Endothelial cell (in vitro differentiated cells): ENCODE data around the gene DDN. TPM values are rescaled to one million over a fixed set of nuclear protein-coding genes. Genes with fewer than 3 reads are reported as not detected.

Experiments
- DNase-seq: peaks from one replicate; pipeline ENCODE4 v3.0.0; 2021; ENCODE audit warnings: low spot score
- H3K27ac Mint-ChIP-seq: one replicate; pipeline ENCODE4 v1.8.0; 2021; ENCODE audit warnings: mixed read lengths, inconsistent platforms; ENCODE audit not compliant: unreplicated experiment
- H3K27me3 Mint-ChIP-seq: one replicate; pipeline ENCODE4 v1.8.0; 2021; ENCODE audit warnings: mild to moderate bottlenecking, moderate library complexity, mixed read lengths, inconsistent platforms; ENCODE audit not compliant: unreplicated experiment
- H3K36me3 Mint-ChIP-seq: one replicate; pipeline ENCODE4 v1.8.0; 2021; ENCODE audit warnings: mild to moderate bottlenecking, low read depth, mixed read lengths, inconsistent platforms; ENCODE audit not compliant: unreplicated experiment
- H3K4me1 Mint-ChIP-seq: one replicate; pipeline ENCODE4 v1.8.0; 2021; ENCODE audit warnings: mild to moderate bottlenecking, mixed read lengths, inconsistent platforms; ENCODE audit not compliant: unreplicated experiment
- H3K4me3 Mint-ChIP-seq: one replicate; pipeline ENCODE4 v1.8.0; 2021; ENCODE audit warnings: mild to moderate bottlenecking, mixed read lengths, inconsistent platforms; ENCODE audit not compliant: unreplicated experiment
- H3K9me3 Mint-ChIP-seq: one replicate; pipeline ENCODE4 v1.8.0; 2021; ENCODE audit warnings: mixed read lengths, inconsistent platforms; ENCODE audit not compliant: unreplicated experiment
- total RNA-seq: library from RNA; stranded (reverse); fragmentation: NEBNext Ultra II Directional; extraction: Animal tissue kit (Norgen Biotek cat#: 25700); gene quantifications from one replicate; pipeline ENCODE4 v1.2.1, GENCODE V29; 2021; ENCODE audit not compliant: unreplicated experiment
- TF ChIP-seq, protein P1 (sequence below): fragments of 200-600 bp; sonication (generic); IDR thresholded peaks from one replicate; pipeline ENCODE4 v1.5.0; 2021; ENCODE audit warnings: antibody characterized with exemption; ENCODE audit not compliant: unreplicated experiment

Gene DDN
- total RNA-seq, 1 donor from 2014 or later: 0.10 TPM

DNA sequence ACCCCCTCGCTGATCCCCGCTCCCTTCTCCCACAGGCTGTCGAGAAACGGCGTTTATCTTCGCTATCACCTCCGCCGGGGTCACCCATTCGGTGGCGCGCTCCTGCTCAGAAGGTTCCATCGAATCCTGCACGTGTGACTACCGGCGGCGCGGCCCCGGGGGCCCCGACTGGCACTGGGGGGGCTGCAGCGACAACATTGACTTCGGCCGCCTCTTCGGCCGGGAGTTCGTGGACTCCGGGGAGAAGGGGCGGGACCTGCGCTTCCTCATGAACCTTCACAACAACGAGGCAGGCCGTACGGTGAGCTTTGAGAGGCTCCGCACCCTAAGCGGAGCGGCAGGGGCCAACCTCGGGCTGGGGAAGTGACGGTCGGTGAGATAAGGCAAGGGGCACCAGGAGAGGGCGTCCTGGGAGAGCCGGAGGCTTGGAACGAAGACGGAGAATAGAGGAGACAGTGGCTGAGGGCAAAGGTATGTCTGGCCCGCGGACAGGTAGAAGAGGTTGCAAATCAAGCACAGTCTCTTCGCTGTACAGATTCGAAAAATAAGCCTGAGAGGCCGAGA lies 18.7 kb downstream of the DDN start:
- no peak for DNase-seq
- peaks cover 28% of the 10 kb centered on the region for H3K4me1 Mint-ChIP-seq
- H3K4me3 Mint-ChIP-seq: peak overlapping the region; percentile 51
- no peak overlapping the region for H3K27ac Mint-ChIP-seq
- H3K36me3 Mint-ChIP-seq: peaks cover 16% of the 10 kb centered on the region
- H3K27me3 Mint-ChIP-seq: peaks cover 60% of the 10 kb centered on the region
- H3K9me3 Mint-ChIP-seq: no peaks in the 10 kb centered on the region
- TF ChIP-seq, protein P1, sequence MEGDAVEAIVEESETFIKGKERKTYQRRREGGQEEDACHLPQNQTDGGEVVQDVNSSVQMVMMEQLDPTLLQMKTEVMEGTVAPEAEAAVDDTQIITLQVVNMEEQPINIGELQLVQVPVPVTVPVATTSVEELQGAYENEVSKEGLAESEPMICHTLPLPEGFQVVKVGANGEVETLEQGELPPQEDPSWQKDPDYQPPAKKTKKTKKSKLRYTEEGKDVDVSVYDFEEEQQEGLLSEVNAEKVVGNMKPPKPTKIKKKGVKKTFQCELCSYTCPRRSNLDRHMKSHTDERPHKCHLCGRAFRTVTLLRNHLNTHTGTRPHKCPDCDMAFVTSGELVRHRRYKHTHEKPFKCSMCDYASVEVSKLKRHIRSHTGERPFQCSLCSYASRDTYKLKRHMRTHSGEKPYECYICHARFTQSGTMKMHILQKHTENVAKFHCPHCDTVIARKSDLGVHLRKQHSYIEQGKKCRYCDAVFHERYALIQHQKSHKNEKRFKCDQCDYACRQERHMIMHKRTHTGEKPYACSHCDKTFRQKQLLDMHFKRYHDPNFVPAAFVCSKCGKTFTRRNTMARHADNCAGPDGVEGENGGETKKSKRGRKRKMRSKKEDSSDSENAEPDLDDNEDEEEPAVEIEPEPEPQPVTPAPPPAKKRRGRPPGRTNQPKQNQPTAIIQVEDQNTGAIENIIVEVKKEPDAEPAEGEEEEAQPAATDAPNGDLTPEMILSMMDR: no peak

DNA sequence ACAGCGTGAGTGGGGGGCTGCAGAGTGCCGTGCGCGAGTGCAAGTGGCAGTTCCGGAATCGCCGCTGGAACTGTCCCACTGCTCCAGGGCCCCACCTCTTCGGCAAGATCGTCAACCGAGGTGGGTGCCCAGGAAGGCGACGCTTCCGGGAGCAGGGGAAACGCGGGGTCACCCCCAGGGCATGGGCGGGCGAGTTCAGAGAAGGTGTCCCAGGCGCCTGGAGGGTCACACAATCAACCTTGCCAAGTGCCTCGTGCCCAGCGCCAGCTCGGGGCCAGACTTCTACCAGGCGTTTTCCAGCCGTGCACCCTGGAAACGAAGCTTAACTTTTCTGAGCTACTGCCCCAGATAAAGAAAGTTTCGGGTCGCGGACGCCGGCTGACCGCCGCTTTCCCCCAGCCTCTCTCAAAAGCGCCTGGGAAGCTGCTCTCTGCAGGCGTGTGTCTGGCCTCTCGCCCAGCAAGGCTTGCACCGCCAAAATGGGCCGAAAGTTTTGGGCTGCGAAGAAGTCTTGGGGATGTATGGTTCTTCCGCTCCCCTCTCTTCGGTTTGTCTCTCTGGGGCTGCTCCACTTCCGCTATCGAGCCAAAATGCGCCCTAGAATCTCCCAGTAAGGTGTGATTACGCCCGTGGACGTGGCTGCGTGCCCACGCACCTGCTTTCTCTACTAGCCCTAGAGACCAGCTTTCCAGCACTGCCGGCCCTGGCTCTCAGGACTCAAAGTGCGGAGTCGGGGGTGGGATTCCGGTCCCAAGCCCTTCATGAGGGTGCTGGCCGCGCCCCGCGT lies 19.4 kb downstream of the DDN start:
- H3K27me3 Mint-ChIP-seq: peaks cover 60% of the 10 kb centered on the region

GRCh38 chr12:48978741-48979601 lies 20.2 kb downstream of the DDN start:
- H3K27ac Mint-ChIP-seq: no peak overlapping the region
- no peak overlapping the region for H3K4me3 Mint-ChIP-seq
- no peaks in the 10 kb centered on the region for H3K9me3 Mint-ChIP-seq

More for the DNA sequence above, 19.4 kb downstream of the DDN start:
- no peak for DNase-seq
- Mint-ChIP-seq H3K36me3 (peaks cover 16% of the 10 kb centered on the region), H3K4me3 (peak overlapping the region; percentile 56), H3K4me1 (peaks cover 28% of the 10 kb centered on the region), H3K27ac (no peak overlapping the region), H3K9me3 (no peaks in the 10 kb centered on the region)
- TF ChIP-seq, protein P1: no peak

GRCh38 chr12:48978291-48978740 lies 20.9 kb downstream of the DDN start, which contains the start of gene WNT1:
Gene WNT1, plus strand, starts transcription at chr12:48978322. Its CDS starts 329 bp downstream, at chr12:48978651.
- peaks cover 16% of the 10 kb centered on the region for H3K36me3 Mint-ChIP-seq
- peak within 1 kb of the TSS; percentile 18 for H3K27ac Mint-ChIP-seq
- no peak for DNase-seq
- H3K4me3 Mint-ChIP-seq: peak within 1 kb of the TSS; percentile 77
- peaks cover 58% of the 10 kb centered on the region for H3K27me3 Mint-ChIP-seq
- H3K4me1 Mint-ChIP-seq: peaks cover 28% of the 10 kb centered on the region
- H3K9me3 Mint-ChIP-seq: no peaks in the 10 kb centered on the region
- TF ChIP-seq, protein P1: peak; percentile 52

More at GRCh38 chr12:48978741-48979601, 20.2 kb downstream of the DDN start:
- TF ChIP-seq, protein P1: no peak
- no peak for DNase-seq
- Mint-ChIP-seq H3K4me1 (peaks cover 28% of the 10 kb centered on the region), H3K36me3 (peaks cover 16% of the 10 kb centered on the region), H3K27me3 (peaks cover 61% of the 10 kb centered on the region)
